AG04449 (cell line): ENCODE measurements around the gene PTGES2.
A peak's percentile ranks its signal among the peaks of the same experiment; 100 is the strongest.

Source experiments
- CTCF ChIA-PET: fragments of 350-600 bp; formaldehyde crosslinking; extraction: SDS; loops from one replicate; lab custom pipeline; 2021; ENCODE audit warnings: antibody characterized with exemption; lab: Yijun Ruan, JAX
- POLR2A ChIA-PET: fragments of 400-600, 350-600 bp; formaldehyde crosslinking; extraction: SDS; loops from one replicate; lab custom pipeline; 2020; ENCODE audit warnings: antibody characterized with exemption, inconsistent platforms; lab: Yijun Ruan, JAX
- DNase-seq: peaks from one replicate; pipeline ENCODE4 v3.0.0-alpha.2; 2010; ENCODE audit warnings: low read depth, low spot score
- H3K4me3 ChIP-seq: 2 replicates; pipeline ENCODE4 v1.5.1; 2011; ENCODE audit warnings: low read depth, mild to moderate bottlenecking, control low read depth, low read length
- TF ChIP-seq, protein P1 (sequence below): IDR thresholded peaks from one replicate; pipeline ENCODE4 v1.5.1; 2011; ENCODE audit warnings: mild to moderate bottlenecking, moderate library complexity, low read length, control low read depth, inconsistent platforms; ENCODE audit not compliant: insufficient read depth; ENCODE audit errors: missing control alignments

PTGES2 gene

DNA sequence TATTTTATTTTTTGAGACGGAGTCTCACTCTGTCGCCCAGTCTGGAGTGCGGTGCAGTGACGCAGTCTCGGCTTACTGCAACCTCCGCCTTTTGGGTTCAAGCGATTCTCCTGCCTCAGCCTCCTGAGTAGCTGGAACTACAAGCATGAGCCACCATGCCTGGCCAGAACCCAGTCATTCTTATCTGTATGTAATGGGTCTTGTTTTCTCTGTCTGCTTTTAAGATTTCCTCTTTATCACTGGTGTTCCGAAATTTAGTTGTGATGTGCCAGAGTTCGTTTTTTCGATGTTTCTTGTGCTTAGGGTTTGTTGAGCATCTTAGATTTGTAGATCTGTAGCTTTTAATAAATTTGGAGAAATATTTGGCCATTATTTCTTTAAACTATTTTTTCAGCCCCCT lies 40.3 kb downstream of the PTGES2 start:
- POLR2A ChIA-PET = no interaction called here
- H3K4me3 ChIP-seq = no peak overlapping the region

DNA sequence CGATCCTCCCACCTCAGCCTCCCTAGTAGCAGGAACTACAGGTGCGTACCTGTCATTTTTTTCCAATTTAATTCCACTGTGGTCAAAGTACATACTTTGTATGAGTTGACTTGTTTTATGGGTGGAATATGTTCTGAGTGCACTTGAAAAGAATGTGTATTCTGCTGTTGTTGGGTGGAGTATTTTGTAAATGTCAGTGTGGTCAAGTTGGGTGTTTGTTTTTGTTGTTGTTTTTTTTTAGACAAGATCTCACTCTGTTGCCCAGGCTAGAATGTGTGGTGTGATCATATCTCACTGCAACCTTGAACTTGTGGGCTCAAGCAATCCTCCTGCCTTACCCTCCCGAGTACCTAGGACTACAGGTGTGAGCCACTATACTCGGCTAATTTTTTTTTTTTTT lies 41.6 kb downstream of the PTGES2 start:
- TF ChIP-seq, protein P1, sequence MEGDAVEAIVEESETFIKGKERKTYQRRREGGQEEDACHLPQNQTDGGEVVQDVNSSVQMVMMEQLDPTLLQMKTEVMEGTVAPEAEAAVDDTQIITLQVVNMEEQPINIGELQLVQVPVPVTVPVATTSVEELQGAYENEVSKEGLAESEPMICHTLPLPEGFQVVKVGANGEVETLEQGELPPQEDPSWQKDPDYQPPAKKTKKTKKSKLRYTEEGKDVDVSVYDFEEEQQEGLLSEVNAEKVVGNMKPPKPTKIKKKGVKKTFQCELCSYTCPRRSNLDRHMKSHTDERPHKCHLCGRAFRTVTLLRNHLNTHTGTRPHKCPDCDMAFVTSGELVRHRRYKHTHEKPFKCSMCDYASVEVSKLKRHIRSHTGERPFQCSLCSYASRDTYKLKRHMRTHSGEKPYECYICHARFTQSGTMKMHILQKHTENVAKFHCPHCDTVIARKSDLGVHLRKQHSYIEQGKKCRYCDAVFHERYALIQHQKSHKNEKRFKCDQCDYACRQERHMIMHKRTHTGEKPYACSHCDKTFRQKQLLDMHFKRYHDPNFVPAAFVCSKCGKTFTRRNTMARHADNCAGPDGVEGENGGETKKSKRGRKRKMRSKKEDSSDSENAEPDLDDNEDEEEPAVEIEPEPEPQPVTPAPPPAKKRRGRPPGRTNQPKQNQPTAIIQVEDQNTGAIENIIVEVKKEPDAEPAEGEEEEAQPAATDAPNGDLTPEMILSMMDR = no peak
- CTCF ChIA-PET = interaction anchor here (1.7 to 15.3 kb wide), 3 partner anchors 12 to 143 kb away, joined by 6 to 131 read pairs (median 28); no protein-coding TSS in a partner anchor
- no peak overlapping the region for H3K4me3 ChIP-seq
- no peak for DNase-seq
- POLR2A ChIA-PET = no interaction called here

More for the DNA sequence above, 40.3 kb downstream of the PTGES2 start:
- CTCF ChIA-PET = interaction anchor here (1.0 to 15.3 kb wide), 9 partner anchors 8 to 145 kb away, joined by 3 to 131 read pairs (median 3); no protein-coding TSS in a partner anchor
- DNase-seq = no peak
- TF ChIP-seq, protein P1 = no peak

DNA sequence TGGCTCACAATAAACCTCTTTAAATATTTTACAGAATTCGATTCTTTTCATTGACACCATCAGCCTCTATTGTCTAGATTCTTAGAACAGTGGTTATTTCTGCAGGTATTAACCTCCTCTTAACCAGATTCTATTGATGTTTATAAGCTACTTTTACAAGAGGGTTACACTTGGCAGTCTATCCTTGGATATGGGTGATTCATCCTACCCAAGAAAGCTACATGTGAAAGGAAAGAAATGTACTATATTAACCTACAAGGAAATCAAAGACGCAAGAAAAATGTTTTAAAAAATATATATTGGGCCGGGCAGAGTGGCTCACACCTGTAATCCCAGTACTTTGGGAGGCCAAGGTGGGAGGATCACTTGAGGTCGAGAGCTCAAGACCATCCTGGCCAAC lies 42.8 kb downstream of the PTGES2 start:
- POLR2A ChIA-PET = no interaction called here
- H3K4me3 ChIP-seq = no peak overlapping the region
- CTCF ChIA-PET = interaction anchor here (0.9 to 4.5 kb wide), 15 partner anchors 9 to 152 kb away, joined by 3 to 28 read pairs (median 4); partner anchors contain the start of gene SLC25A25
- TF ChIP-seq, protein P1 = no peak
- no peak for DNase-seq

DNA sequence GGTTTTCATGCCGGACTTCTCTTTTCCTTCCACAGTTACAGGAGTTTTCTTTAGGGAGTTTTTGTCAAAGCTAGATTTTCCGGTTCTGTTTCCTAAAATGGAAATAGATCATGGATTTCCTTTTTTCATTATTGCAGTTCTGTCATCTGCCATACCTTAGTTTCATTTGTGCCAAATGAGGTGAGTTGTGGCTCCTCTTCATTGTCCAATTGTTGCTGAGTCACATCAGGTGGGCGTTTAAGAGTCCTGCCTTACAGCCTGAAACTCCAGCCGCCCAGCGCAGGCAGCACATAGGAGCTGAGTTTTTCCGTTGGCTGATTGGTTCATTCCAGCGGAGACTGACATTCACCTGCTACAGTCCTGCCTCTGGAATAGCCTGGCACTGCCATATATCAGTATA lies 45.4 kb downstream of the PTGES2 start:
- POLR2A ChIA-PET = no interaction called here
- TF ChIP-seq, protein P1 = no peak
- CTCF ChIA-PET = interaction anchor here (1.2 to 4.2 kb wide), 4 partner anchors 8 to 139 kb away, joined by 3 to 36 read pairs (median 15); no protein-coding TSS in a partner anchor
- no peak overlapping the region for H3K4me3 ChIP-seq
- DNase-seq = no peak

DNA sequence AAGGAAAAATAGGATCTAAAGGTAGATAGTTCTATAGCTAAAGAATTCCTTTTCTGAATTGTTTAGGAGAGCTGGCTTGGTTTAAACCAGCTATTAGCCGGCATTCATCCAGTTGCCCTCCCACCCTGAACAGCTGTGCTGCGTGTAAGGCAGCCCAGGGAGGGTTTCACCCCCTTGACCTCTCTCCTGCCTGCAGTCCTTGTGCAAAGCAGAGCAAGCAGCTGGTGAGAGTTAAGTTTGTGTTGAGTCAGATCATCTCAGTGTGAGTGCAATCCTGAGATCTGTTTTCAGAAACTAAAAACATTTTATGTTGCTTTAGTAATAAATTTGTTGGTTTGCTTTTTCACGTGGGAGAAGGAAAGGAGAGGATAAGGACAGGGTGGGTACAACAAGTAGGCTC lies 46.5 kb downstream of the PTGES2 start:
- DNase-seq = peak; percentile 70
- TF ChIP-seq, protein P1 = no peak
- POLR2A ChIA-PET = interaction anchor here (0.7 to 0.8 kb wide), 2 partner anchors 23 to 47 kb away, joined by 3 read pairs; no protein-coding TSS in a partner anchor
- CTCF ChIA-PET = interaction anchor here (0.9 to 4.2 kb wide), 5 partner anchors 9 to 138 kb away, joined by 3 to 36 read pairs (median 12); no protein-coding TSS in a partner anchor
- H3K4me3 ChIP-seq = no peak overlapping the region

DNA sequence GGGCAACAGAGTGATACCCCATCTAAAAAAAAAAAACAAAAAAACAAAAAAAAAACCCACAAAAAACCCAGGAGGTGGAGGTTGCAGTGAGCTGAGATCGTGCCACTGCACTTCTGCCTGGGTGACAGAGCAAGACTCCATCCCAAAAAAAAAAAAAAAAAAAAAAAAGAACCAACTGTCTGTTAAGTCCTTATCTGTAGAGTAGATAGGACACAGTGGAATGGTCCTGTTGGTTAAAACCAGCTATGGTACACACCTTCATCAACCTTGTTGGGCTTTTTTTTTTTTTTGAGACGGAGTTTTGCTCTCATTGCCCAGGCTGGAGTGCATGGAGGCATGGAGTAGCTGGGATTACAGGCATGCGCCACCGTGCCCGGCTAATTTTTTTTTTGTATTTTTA lies 47.3 kb downstream of the PTGES2 start:
- no peak for DNase-seq
- ChIA-PET CTCF (interaction anchor here (1.5 to 4.2 kb wide), 5 partner anchors 12 to 159 kb away, joined by 3 to 36 read pairs (median 9); no protein-coding TSS in a partner anchor), POLR2A (no interaction called here)
- no peak overlapping the region for H3K4me3 ChIP-seq
- TF ChIP-seq, protein P1 = no peak
